HG02623 (cell line): Measurements from ENCODE around the gene IL20RA.

Source experiments
- ATAC-seq: cut with Tn5 transposase; IDR thresholded peaks from one replicate; pipeline ENCODE4 v1.9.1; 2021; ENCODE audit warnings: moderate library complexity; ENCODE audit not compliant: unreplicated experiment

Gene IL20RA

DNA sequence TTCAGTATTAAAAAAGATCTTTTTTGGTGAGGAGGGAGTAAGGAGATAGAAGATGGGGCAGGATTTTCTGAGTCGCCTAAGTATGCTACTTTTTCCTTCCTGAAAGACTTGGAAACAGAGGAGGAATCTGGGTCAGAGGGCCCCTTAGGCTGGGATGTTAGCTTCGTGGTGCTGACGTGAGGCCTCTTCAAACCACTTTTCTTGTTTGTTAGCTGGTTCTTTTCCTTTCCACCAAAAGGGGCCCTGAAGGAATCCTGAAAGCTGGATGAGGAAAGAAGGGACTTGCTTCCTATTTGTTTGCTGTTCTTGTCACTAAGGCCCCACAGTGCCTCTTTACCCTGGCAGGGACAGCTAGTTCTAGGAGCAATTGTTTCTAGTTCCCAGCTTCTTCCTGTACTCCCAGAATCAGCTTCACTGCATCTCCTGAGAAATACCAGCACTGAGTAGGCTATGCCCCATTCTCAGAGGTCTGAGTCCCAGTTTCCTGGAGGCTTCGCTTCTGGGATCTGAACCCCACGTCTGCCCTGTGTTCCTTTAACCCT, 2.2 kb upstream of the IL20RA start:
- no peak for ATAC-seq

DNA sequence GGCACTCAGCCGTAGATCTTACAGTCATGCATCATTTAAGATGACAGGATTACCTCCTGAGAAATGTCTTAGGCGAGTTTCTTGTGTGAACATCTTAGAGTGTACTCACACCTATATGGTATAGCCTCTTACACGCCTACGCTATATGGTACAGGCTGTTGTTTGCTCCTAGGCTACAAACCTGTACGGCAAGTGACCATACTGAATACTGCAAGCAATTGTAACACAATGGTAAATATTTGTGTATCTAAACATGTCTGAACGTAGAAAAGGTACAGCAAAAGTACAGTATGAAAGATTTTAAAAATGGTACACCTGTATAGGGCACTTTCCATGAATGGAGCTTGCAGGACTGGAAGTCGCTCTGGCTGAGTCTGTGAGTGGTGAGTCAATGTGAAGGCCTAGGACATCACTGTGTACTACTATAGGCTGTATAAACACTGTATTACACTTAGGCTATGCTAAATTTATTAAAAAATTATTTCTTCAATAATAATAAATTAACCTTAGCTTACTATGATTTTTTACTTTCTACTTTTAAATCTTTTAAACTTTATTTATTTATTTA, 541 bp upstream of the IL20RA start:
- ATAC-seq, result no peak

DNA sequence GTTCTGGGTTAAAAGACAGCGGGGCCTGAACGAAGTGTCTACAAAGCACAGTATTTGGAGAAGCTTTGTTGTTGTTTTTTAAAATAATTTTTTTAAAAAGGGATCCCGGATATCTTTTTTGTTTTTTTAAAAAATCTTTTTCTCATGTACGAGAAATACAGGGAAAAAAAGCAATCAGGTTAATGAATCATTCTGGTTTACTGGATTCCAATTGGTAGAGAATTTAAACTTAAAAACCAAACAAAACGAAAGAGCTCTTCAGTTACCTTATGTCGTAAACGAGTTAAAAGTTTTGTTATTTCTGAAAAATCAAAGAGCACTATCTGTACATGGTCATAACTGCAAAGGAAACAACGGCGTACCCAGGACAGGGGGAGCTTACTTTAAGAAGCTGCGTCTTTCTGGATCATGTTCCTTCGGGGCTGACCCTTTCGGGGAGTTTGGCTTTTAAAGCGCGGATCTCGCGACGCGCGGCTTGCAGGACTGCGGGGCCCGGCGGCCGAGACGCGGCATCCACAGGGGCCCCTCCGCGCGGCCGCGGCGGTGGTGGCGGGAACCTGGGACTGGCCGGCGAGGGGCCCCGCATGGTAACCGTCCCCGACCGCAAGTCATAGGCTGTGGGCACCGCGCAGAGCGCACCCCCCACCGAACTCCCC, 927 bp downstream of the IL20RA start:
- ATAC-seq, result no peak

- no peak for ATAC-seq
Measured at GRCh38 chr6:137040393-137040792, 4.4 kb downstream of the IL20RA start.

DNA sequence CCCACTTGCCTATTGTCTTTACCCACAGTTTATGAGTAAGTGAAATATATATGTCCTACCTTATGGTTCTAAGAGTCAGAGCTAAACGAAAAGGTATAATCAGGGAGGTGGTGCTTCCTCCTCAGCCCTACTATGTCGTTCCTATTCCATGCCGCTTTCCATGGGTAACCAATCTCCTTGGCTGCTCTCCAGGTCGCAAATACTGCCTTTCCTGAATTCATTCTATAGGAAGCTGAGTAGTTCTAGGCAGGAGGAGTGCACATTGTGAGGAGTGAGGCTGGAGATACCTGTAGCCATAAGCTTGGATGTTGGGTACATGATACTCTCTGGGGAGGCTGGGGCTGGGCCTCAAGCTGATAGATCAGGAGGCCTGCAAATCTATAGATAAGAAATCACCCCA, 5.8 kb downstream of the IL20RA start:
- ATAC-seq, result no peak

DNA sequence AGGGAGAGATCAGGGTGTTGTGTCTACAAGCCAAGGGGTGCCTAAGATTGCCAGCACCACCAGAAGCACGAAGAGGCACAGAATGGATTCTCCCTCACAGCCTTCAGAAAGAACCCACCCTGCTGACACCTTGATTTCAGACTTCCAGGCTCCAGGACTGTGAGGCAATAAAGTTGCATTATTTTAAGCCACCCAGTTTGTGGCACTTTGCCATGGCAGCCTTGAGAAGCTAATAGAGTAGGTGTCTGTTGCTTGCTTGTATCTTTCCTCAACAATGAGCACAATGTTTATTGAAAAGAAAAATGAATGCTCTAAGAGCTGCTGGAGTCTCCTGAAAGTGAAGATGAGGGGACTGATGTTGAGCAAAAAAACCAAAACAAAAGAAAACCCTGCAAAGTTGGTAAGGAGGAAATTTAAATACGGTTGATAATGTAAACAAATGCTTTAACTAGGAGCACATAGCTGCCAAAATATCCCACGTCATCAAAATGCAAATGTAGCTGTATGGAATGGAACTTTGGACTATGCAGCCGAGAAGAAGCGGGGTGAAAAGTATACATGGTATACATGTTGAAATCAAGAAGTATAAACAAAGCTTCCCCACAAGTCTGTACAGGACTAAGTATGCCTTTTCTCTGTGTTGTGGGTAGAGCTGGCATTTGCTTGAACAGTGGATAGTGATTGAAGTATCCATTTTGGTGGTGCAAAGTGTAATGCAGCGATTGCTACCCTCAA, 8.0 kb downstream of the IL20RA start:
- ATAC-seq, result no peak

DNA sequence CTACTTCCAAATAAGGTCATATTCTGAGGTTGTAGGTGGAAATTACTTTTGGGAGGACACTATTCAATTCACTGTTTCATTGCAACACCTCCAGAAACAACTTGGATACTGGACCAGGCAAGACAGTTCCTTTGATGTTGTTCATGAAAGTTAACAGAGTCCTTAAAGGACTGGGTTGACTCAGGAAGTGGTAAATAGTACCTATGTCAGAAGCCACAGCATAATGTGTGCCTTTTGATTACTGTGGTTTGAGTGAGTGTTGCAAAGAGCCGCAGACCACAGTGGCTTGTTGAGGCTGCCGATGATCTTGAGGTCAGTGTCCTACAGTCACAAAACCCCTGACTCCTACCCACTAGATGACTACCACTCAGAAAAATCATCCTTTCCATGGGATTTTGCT, 10.9 kb downstream of the IL20RA start:
- ATAC-seq, result peak; percentile 98

- no peak for ATAC-seq
Measured at GRCh38 chr6:137031122-137031521, 13.6 kb downstream of the IL20RA start.

- no peak for ATAC-seq
Measured at GRCh38 chr6:137028912-137029311, 15.9 kb downstream of the IL20RA start.

DNA sequence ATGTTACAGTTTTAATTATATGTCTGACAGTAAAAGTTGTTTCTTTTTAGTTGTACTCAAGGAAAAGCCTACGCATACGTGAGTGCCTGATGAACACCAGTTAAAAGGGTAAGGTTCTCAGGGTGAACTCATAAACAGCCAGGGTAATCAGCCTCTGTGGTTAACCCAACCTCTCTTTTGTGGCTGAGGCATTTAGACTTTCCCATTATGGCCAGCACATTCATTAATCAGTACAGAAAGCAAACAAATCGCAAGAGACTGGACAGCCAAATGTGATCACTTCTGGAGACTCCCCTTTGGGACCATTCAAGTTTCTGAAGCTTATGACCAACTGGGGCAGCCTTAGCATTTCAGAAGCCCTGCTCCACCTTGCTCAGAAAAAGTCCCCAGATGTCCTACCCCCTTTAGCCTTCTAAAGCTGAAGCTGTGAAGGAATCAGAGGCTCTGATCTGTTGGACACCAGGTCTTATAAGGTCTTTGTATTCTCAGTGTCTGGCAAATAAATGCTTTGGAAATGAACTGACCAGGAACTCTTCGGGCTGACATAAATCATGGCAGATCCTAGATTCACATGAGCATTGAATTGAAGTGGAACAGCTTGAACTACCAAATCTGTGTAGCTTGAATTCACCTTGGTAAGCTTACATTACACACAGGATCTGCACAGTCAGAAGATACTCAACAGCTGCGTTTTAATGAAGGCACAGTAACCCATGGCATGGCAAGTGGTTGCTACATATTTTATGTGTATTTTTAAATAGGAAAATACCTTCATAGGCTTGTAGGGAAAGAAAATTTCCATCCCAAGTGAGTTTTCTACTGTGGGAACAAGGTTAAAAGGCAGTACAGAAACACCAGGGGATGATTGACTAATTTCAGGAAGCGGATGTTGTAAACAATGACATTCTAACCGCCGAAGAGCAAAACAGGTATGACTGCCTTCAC, 18.7 kb downstream of the IL20RA start:
- no peak for ATAC-seq

GRCh38 chr6:137024237-137024990, 20.4 kb downstream of the IL20RA start:
- ATAC-seq, result no peak

DNA sequence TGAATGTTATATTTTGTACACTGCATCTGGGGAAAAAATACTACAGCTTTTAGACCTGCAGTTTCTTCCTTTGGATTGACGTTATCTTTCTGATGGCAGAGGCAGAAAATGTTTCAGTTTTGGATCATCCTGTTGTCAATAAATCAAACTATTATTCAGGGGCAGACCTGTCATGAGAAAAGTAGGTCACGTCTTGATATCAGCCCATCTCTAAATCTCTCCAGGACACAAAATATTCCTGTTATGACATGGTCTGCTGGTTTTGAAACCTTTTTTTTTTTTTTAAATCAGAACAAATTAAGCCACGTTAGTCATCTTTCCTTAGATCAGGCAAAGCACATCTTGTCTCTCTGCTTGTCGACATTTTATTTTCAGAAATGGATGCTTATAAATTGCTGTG, 24.0 kb downstream of the IL20RA start:
- no peak for ATAC-seq

GRCh38 chr6:137019476-137020272, 25.1 kb downstream of the IL20RA start:
- ATAC-seq, result no peak

DNA sequence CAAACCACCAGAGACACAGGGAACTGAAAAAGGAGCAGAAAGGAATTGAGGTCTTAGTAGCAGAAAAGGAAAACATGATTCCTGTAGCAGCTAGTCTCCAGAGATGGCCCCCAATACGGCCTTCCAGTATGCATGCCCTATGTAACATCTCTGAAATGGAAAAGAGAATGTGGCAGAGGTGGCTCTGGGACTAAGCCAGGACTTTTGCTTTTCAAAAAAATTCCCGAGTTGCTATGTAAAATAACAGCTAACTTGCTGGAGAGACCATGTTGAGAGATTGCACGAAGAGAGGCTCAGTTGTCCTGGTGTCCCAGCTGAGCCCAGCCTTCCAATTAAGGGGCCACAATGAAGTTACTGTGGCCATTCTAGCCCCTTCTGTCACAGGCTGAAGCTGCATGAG, 27.7 kb downstream of the IL20RA start:
- no peak for ATAC-seq

GRCh38 chr6:137016356-137016755, 28.4 kb downstream of the IL20RA start:
- ATAC-seq, result no peak

DNA sequence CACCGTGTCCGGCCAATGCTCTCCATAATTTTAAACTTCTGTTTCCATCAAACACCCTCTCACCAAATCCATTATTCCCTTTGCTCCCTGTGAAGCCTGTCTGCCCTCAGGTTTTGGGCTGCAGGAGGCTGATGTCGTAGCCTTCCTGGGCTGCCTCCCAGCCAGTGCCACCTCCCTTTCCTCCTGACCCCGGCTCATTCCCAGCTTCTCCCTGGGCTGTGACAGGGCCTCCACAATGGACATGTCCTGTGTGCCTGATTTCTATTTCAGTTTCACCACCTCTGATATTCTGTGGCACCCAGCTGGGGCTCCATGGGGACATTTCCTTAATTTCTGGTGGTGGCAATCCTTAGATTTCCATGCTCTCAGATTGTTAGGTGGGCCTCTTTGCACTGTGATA, 28.8 kb downstream of the IL20RA start:
- ATAC-seq, result no peak

- ATAC-seq, result no peak
Measured at GRCh38 chr6:137013738-137014602, 30.8 kb downstream of the IL20RA start.

- no peak for ATAC-seq
Measured at GRCh38 chr6:137013031-137013430, 31.7 kb downstream of the IL20RA start.

DNA sequence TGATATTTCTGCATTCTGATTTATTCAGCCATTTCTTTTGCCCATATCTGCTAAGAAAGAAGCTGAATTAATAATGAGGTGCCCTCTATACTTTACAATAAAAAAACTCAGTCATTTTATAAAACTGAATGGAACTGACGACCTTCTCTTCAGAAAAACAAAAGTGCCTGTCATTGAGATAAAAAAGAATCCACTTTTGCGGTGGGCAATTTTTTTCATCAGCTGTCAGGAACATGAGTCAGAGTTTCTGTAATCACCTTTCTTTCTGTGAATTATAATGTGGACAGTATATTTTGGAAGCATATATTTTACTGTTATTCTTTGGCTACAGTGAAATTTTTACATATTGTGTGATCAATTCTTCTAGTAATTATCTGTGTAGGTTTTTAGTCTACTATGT, 33.4 kb downstream of the IL20RA start:
- no peak for ATAC-seq
